ENCODE data around the gene RIPOR2. TPM values are rescaled to one million over a fixed set of nuclear protein-coding genes. Genes with fewer than 3 reads are reported as not detected.

RIPOR2 gene
- total and polyA plus RNA-seq, 11 donors = 0.76 to 14.2 (median 4.2) TPM

- ATAC-seq = no peak
- peaks cover 0 to 71% (median 15%) of the 10 kb centered on the region in 9 donors for H3K36me3 ChIP-seq
Measured at GRCh38 chr6:24844061-24844460, 91.7 kb downstream of the RIPOR2 start.

GRCh38 chr6:24840187-24840586 is 95.6 kb downstream of the RIPOR2 start:
- no peaks in the 10 kb centered on the region for H3K27me3 ChIP-seq
- H3K9me3 ChIP-seq = no peaks in the 10 kb centered on the region
- H3K36me3 ChIP-seq = peaks cover 0 to 46% (median 6%) of the 10 kb centered on the region in 9 donors
- H3K4me3 ChIP-seq = no peak overlapping the region
- 68 to 93% (median 85%) methylated on average over 2 of the region's 2 CpGs for WGBS, 4 donors
- TF ChIP-seq CTCF (IDR thresholded peaks at IDR 0.05) (no peak), POLR2A (IDR thresholded peaks at IDR 0.05) (no peak)
- no peak for DNase-seq
- intact Hi-C loops (cut with DNase I) = no loop called here
- H3K4me1 ChIP-seq = peaks cover 0 to 20% (median 9%) of the 10 kb centered on the region in 12 donors
- H3K27ac ChIP-seq = no peak overlapping the region
- no peak for ATAC-seq

More at GRCh38 chr6:24844061-24844460, 91.7 kb downstream of the RIPOR2 start:
- intact Hi-C loops (cut with DNase I) = no loop called here
- Histone ChIP-seq H3K4me1 (peaks cover 0 to 8% (median 0%) of the 10 kb centered on the region in 12 donors), H3K27ac (no peak overlapping the region), H3K4me3 (no peak overlapping the region), H3K9me3 (no peaks in the 10 kb centered on the region), H3K27me3 (no peaks in the 10 kb centered on the region)
- WGBS, 4 donors = 93 to 100% (median 98%) methylated on average over 1 of the region's 1 CpG
- no peak for TF ChIP-seq POLR2A (IDR thresholded peaks at IDR 0.05)
- TF ChIP-seq CTCF (IDR thresholded peaks at IDR 0.05) = no peak
- DNase-seq = no peak

GRCh38 chr6:24838994-24839393 is 96.8 kb downstream of the RIPOR2 start:
- ATAC-seq (no peak), DNase-seq (no peak)
- Histone ChIP-seq H3K4me1 (peaks cover 0 to 20% (median 9%) of the 10 kb centered on the region in 12 donors), H3K36me3 (peaks cover 0 to 51% (median 6%) of the 10 kb centered on the region in 9 donors), H3K27ac (no peak overlapping the region), H3K9me3 (no peaks in the 10 kb centered on the region), H3K27me3 (no peaks in the 10 kb centered on the region), H3K4me3 (no peak overlapping the region)
- TF ChIP-seq CTCF (IDR thresholded peaks at IDR 0.05) (no peak), POLR2A (IDR thresholded peaks at IDR 0.05) (no peak)
- 90 to 93% (median 92%) methylated on average over 5 of the region's 5 CpGs for WGBS, 4 donors
- intact Hi-C loops (cut with DNase I) = no loop called here

- peaks cover 0 to 20% (median 9%) of the 10 kb centered on the region in 12 donors for H3K4me1 ChIP-seq
- H3K4me3 ChIP-seq = no peak overlapping the region
- H3K27me3 ChIP-seq = no peaks in the 10 kb centered on the region
- DNase-seq (no peak), ATAC-seq (no peak)
- H3K27ac ChIP-seq = no peak overlapping the region
- TF ChIP-seq CTCF (IDR thresholded peaks at IDR 0.05) = no peak
- no peak for TF ChIP-seq POLR2A (IDR thresholded peaks at IDR 0.05)
- no peaks in the 10 kb centered on the region for H3K9me3 ChIP-seq
- intact Hi-C loops (cut with DNase I) = no loop called here
- WGBS, 4 donors = 63 to 85% (median 82%) methylated on average over 3 of the region's 3 CpGs
- H3K36me3 ChIP-seq = peaks cover 0 to 57% (median 4%) of the 10 kb centered on the region in 9 donors
Measured at GRCh38 chr6:24838081-24838480, 97.7 kb downstream of the RIPOR2 start.
